C4-2B (cell line): ENCODE results near the gene AK4.

Experiments
- ZFX ChIP-seq: fragments of 450-650 bp; IDR thresholded peaks from 2 replicates; pipeline ENCODE4 v1.6.1; 2017
- TF ChIP-seq, protein P1 (sequence below): fragments of 450-650 bp; conservative IDR thresholded peaks from 2 replicates; pipeline ENCODE4 v1.5.1; 2017; ENCODE audit warnings: mild to moderate bottlenecking

- TF ChIP-seq, protein P1, sequence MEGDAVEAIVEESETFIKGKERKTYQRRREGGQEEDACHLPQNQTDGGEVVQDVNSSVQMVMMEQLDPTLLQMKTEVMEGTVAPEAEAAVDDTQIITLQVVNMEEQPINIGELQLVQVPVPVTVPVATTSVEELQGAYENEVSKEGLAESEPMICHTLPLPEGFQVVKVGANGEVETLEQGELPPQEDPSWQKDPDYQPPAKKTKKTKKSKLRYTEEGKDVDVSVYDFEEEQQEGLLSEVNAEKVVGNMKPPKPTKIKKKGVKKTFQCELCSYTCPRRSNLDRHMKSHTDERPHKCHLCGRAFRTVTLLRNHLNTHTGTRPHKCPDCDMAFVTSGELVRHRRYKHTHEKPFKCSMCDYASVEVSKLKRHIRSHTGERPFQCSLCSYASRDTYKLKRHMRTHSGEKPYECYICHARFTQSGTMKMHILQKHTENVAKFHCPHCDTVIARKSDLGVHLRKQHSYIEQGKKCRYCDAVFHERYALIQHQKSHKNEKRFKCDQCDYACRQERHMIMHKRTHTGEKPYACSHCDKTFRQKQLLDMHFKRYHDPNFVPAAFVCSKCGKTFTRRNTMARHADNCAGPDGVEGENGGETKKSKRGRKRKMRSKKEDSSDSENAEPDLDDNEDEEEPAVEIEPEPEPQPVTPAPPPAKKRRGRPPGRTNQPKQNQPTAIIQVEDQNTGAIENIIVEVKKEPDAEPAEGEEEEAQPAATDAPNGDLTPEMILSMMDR = no peak
- no peak for TF ChIP-seq ZFX
Observed at GRCh38 chr1:65276197-65276939, 128.4 kb downstream of the AK4 start.
